ENCODE results near the gene ELL2.

GRCh38 chr5:95913663-95914062, 48.0 kb downstream of the ELL2 start:
- TF ChIP-seq, protein P1, sequence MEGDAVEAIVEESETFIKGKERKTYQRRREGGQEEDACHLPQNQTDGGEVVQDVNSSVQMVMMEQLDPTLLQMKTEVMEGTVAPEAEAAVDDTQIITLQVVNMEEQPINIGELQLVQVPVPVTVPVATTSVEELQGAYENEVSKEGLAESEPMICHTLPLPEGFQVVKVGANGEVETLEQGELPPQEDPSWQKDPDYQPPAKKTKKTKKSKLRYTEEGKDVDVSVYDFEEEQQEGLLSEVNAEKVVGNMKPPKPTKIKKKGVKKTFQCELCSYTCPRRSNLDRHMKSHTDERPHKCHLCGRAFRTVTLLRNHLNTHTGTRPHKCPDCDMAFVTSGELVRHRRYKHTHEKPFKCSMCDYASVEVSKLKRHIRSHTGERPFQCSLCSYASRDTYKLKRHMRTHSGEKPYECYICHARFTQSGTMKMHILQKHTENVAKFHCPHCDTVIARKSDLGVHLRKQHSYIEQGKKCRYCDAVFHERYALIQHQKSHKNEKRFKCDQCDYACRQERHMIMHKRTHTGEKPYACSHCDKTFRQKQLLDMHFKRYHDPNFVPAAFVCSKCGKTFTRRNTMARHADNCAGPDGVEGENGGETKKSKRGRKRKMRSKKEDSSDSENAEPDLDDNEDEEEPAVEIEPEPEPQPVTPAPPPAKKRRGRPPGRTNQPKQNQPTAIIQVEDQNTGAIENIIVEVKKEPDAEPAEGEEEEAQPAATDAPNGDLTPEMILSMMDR (IDR thresholded peaks at IDR 0.05; ENCODE audit: poor library complexity, severe bottlenecking): no peak
- TF ChIP-seq TAF1 (IDR thresholded peaks at IDR 0.05; ENCODE audit: low read depth) (no peak), EZH2 (IDR thresholded peaks at IDR 0.05; ENCODE audit: borderline replicate concordance, insufficient read depth, low read length, poor library complexity, severe bottlenecking) (no peak), EP300 (conservative IDR thresholded peaks at IDR 0.05; ENCODE audit: poor library complexity, severe bottlenecking) (no peak)
- TF ChIP-seq, protein P2, sequence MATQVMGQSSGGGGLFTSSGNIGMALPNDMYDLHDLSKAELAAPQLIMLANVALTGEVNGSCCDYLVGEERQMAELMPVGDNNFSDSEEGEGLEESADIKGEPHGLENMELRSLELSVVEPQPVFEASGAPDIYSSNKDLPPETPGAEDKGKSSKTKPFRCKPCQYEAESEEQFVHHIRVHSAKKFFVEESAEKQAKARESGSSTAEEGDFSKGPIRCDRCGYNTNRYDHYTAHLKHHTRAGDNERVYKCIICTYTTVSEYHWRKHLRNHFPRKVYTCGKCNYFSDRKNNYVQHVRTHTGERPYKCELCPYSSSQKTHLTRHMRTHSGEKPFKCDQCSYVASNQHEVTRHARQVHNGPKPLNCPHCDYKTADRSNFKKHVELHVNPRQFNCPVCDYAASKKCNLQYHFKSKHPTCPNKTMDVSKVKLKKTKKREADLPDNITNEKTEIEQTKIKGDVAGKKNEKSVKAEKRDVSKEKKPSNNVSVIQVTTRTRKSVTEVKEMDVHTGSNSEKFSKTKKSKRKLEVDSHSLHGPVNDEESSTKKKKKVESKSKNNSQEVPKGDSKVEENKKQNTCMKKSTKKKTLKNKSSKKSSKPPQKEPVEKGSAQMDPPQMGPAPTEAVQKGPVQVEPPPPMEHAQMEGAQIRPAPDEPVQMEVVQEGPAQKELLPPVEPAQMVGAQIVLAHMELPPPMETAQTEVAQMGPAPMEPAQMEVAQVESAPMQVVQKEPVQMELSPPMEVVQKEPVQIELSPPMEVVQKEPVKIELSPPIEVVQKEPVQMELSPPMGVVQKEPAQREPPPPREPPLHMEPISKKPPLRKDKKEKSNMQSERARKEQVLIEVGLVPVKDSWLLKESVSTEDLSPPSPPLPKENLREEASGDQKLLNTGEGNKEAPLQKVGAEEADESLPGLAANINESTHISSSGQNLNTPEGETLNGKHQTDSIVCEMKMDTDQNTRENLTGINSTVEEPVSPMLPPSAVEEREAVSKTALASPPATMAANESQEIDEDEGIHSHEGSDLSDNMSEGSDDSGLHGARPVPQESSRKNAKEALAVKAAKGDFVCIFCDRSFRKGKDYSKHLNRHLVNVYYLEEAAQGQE (IDR thresholded peaks at IDR 0.05; ENCODE audit: borderline replicate concordance): no peak

Measured in neural cell (in vitro differentiated cells).